ENCODE results near the gene DNAJA4.

The DNAJA4 gene

DNA sequence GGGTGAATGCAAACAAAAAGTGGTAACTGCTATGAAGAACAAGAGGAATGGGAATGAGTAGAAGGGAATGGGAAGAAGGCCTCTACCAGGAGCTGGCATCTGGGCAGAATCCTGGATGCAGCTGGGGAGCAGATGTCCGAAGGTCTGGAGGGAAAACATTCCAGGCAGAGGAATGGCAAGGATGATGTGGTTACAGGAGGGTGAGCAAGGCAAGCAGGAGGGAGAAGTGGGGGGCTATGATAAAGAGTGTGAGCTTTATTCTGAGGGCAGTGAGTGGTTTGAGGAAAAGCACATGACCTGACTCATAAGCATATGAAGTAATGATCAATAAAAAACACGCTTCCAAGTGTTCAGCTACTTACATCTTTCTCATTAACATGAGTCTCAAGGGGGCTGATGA is 18.0 kb downstream of the DNAJA4 start:
- DNase-seq: no peak

GRCh38 chr15:78284758-78285157 is 20.4 kb downstream of the DNAJA4 start:
- DNase-seq: no peak

GRCh38 chr15:78290222-78290621 is 25.9 kb downstream of the DNAJA4 start:
- no peak for DNase-seq

GRCh38 chr15:78291052-78291451 is 26.7 kb downstream of the DNAJA4 start:
- no peak for DNase-seq

DNA sequence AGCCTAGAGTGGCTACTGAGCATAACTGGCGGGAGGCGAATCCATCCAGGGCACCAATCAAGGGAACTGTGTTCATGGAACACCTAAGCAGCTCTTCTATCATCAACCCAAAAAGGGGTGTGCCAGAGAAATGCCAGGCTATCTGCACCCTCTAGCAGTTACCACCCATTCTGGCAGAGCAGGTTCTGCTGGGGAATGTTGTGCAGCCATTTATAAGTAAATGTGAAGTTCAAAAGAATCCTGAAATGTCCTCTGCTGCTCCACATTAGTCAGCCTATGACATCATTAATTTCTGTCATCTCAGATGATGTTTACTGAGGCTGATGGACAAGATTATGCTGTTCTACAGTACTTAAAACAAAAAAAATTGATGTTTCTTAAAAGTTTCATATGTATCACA is 27.3 kb downstream of the DNAJA4 start:
- DNase-seq: no peak

DNA sequence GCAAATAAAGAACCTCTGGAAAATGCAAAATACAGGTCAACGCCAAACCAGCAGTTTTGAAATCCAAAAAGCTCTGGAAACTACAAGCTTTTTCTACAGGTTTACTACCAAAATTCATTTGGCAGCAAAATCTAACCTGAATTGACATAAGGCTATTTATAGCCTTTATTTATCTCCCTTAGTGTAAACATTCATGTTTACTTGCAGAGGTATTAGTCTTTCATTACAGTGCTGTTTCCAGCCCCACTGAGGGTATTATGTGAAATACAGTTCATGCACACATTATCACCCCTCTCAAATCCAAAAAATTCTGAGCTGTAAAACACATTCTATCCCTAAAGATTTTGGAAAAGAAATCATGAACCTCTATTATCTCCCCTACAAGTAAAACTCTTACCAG is 27.9 kb downstream of the DNAJA4 start:
- no peak for DNase-seq

GRCh38 chr15:78299101-78299930 is 35.0 kb downstream of the DNAJA4 start, which contains the start of gene SKIC8:
SKIC8 (minus strand) TSS chr15:78299609; CDS start chr15:78295686, 3,923 bp downstream.
- peak; percentile 66 for DNase-seq

DNA sequence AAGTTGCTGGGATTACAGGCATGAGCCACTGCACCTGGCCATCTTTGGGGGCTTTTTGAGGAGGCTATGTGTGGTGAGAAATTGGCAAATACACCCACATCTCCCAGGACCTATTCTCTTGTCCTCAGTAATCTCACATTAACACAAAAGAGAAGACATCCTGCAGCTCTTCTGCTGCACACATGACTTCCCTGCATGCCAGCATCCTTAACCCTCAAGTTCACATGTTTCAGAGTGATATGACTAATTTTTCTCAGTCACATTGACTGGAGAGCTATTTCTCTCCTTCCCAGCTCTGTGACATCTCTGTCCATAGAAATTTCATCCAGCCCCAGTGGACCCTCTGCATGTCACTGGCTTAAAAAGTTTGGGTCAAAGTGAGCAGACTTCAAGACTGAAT is 37.0 kb downstream of the DNAJA4 start:
- DNase-seq: no peak

- DNase-seq: no peak
Measured at GRCh38 chr15:78301828-78302227, 37.5 kb downstream of the DNAJA4 start.

DNA sequence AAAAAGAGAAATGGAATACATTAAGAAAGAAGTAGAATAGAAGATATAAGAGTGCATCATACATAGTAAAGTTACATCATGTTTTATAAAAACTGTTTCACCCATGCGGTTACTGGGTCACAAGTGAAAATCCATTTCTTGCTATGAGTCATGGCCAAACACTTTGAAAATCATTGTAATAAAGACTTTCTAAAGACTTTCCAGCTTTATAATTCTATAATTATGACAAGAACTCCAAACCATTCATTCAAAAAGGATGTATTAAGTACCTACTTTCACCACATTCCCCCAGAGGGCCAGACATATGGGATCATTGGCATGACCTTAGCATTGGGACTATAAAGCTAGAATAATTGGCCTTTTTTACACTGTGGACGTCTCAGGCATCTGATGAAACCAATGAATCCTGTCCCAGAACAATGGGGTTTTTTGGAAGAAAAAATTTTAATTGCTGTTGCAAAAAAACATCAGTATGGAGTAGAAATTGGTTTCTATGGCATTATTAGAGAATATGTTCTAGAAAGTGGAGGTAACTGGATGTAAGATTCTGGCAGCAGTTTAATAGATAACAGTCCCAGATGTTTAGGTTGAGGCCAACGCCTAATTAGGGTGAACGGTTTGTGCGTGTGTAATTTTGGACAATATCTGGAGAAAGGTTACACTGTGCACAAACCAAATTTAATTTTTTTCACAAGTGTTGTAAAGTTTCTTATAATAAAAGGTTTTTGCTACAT is 38.4 kb downstream of the DNAJA4 start:
- no peak for DNase-seq

GRCh38 chr15:78304216-78305066 is 40.1 kb downstream of the DNAJA4 start:
- no peak for DNase-seq

- DNase-seq: no peak
Measured at GRCh38 chr15:78306176-78306774, 41.9 kb downstream of the DNAJA4 start.

GRCh38 chr15:78307976-78308375 is 43.6 kb downstream of the DNAJA4 start:
- DNase-seq: no peak

DNA sequence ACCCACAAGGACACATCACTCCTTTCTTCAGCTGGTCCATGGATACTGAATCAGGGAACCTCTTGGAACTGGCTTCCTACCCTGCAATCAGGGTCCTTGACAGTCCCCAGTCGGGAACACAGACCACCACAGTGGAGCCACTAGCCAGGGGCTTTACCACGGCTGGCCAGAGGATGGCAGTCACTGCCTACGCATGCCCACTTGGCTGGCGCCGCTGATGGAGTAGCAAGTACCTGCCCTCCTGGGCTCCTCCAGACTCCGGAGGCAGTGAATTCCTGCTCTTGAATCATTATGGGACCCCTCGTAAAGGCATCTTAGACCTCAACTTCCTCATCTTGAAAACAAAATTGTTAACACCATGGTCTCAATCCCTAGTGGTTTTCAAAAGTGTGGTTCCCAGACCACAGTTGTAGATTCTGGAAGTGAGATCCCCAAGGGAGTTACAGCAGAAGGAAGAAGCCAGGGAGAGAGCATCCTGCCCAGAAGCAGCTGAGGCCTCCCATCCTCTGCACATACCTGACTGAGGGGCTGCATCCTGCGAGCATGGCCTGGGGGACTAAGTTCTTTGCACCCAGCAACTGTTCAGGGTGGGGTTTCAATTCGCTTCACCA is 44.2 kb downstream of the DNAJA4 start:
- no peak for DNase-seq

DNA sequence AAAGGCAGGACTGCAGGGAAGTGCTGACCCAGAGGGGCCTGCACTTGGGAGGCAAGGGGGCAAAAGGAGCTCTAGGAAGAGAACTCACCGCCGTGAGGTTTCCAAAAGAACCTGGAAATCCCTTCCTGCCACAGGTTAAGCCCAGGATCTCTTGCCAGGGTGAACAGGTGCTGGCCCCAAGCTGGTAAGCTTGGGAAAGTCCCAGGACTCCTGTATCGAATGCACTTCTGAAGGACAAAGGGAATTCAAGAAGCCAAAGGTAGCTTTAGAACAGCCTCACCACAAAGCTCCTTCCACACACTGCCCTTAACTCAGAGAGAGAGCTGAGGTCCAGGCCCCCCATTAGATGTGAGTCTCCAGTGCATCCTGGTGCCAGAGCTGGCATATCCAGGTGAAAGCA is 46.9 kb downstream of the DNAJA4 start:
- DNase-seq: no peak

DNA sequence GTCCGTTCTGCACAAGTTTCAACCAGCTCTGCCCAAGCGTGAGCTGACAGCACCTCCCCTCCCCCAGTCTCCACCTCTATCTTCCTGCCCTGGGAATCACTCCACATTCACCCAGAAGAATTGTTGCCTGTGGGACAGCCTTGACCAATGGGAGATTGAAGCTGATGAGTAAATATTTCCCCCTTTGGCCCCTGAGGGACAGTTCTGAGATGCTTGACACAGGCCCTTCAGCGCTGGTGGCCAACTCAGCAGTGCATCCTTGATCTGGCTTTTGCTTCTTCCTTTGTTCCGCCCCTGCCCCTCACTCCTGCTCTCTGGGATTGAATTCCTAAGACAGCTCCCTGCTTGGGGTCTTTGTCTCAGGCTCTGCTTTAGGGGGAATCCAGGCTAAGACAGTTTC is 48.2 kb downstream of the DNAJA4 start:
- no peak for DNase-seq

- DNase-seq: no peak
Measured at GRCh38 chr15:78312957-78313356, 48.6 kb downstream of the DNAJA4 start.

- no peak for DNase-seq
Measured at GRCh38 chr15:78313383-78313782, 49.0 kb downstream of the DNAJA4 start.

GRCh38 chr15:78314181-78314581 is 49.8 kb downstream of the DNAJA4 start:
- DNase-seq: no peak

- DNase-seq: no peak
Measured at GRCh38 chr15:78315686-78316282, 51.4 kb downstream of the DNAJA4 start.

DNA sequence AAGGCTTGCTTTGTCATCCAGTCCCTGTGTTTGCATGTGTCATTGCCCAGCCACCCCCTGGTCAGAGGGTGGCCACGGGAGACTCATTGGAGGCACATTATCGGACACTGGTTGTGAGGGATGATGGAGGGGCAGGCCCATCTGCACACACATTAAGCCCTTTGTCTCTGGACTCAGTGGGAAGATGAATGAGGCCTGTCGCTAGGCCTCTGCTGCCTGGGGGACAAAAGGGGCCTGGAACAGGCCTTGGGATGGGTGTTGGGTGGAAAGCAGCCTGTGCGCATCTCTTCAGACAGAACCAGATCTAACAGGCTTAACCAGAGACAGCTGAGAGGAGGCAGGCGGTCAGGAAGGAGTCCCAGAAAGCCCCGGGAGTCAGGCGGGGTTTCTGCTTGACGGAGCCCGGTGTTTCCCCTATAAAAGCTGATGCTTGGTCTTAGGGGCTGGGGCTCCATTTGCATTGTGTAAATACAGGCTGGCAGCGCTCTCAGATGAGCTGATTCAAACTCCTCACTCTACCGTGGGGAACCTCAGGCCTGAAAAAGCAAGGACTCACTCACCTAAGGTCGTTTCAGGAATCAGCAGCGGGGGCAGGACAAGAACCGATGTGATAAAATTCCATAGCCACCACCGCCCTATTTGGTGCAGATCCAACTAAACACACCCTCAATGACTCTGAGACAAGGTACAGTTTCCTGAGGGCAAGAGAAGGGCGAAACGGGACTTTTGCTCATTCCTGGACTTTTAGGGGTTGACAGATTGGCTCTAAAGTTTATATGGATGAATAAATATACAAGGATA is 52.1 kb downstream of the DNAJA4 start:
- no peak for DNase-seq

Data from GOT3 (cell line).